Right lobe of liver (tissue), 6 donors: ENCODE results near the gene PCDHGA5. TPM values are rescaled to one million over a fixed set of nuclear protein-coding genes. Genes with fewer than 3 reads are reported as not detected.
A peak's percentile ranks its signal among the peaks of the same experiment; 100 is the strongest.
"Not testable (repeated sequence)": the region's sequence is repeated elsewhere in the genome, so short reads cannot be mapped to it uniquely, and the experiment has no call there.

ENCODE experiments used
- ATAC-seq, 4 donors: fragments of 200-7000 bp; cut with Tn5 transposase; one replicate each; pipeline ENCODE4 v1.9.1; 2020; ENCODE audit warnings: mild to moderate bottlenecking in 4 of 4, moderate library complexity in 4 of 4
- DNase-seq, 3 donors: peaks; one replicate each; pipeline ENCODE4 v3.0.0-alpha.2; 2020
- H3K27ac ChIP-seq, 3 donors: fragments of 200-600 bp; one replicate each; pipeline ENCODE4 v1.8.0; 2022
- H3K27me3 ChIP-seq, 2 donors: fragments of 200-600 bp; one replicate each; pipeline ENCODE4 v1.8.0; 2022
- H3K36me3 ChIP-seq, 4 donors: fragments of 200-600 bp; sonication (generic) in 1 of 4; one replicate each; pipeline versions ENCODE4 v1.5.1 to v1.8.0; 2017 to 2022; ENCODE audit warnings: control low read depth in 1 of 4
- H3K4me1 ChIP-seq, 4 donors: fragments of 200-600 bp; sonication (generic) in 1 of 4; one replicate each; pipeline versions ENCODE4 v1.5.1 to v1.8.0; 2017 to 2022; ENCODE audit warnings: control low read depth in 1 of 4
- H3K4me3 ChIP-seq, 3 donors: fragments of 200-600 bp; one replicate each; pipeline ENCODE4 v1.8.0; 2022
- H3K9me3 ChIP-seq, 4 donors: fragments of 200-600 bp; sonication (generic) in 1 of 4; one replicate each; pipeline versions ENCODE4 v1.5.1 to v1.8.0; 2017 to 2022; ENCODE audit warnings: control low read depth in 1 of 4
- CTCF ChIP-seq, 4 donors: fragments of 200-600 bp in 3 of 4; fragments of 450-650 bp in 1 of 4; IDR thresholded peaks; one replicate each; pipeline versions ENCODE4 v1.5.1 to v1.8.0; 2016 to 2022; ENCODE audit warnings: antibody characterized with exemption in 4 of 4, mild to moderate bottlenecking in 2 of 4
- POLR2A ChIP-seq: fragments of 450-650 bp; IDR thresholded peaks from one replicate; pipeline ENCODE4 v1.6.1; 2017; ENCODE audit warnings: antibody characterized with exemption, mild to moderate bottlenecking
- WGBS: methylation state at CpG from one replicate; pipeline ENCODE4 v1.1.6; 2018; ENCODE audit warnings: low coverage, low lambda C conversion rate; ENCODE audit not compliant: insufficient coverage; ENCODE audit errors: missing lambda C conversion rate; 5-methylcytosine and 5-hydroxymethylcytosine counted together
- intact Hi-C, 2 donors: fragments of 100-400 bp; cut with DNase I; formaldehyde crosslinking; loops; one replicate each; pipeline versions ENCODE4 v1.11.2 to v1.14.1; 2022
- total RNA-seq, 6 experiments: library from RNA; depleted of rRNA in 2 of 6; stranded (reverse); fragments of >200 nt in 2 of 6; fragmentation: NEBNext Ultra II Directional in 3 of 6; extraction: Animal tissue kit (Norgen Biotek cat#: 25700) in 3 of 6; gene quantifications; one replicate each; pipeline versions ENCODE4 v1.1.0 to v1.2.4, GENCODE V29; 2016 to 2023
- donor health status: DM: no; HTN: yes; CAD: no.
- donor health status: DM: no; HTN: no; CAD: no.
- donor health status: DM: no; HTN: no; CAD: no.
- donor health status: DM: no; HTN: yes; CAD: no.
- donor health status: DM: no; HTN: yes; CAD: no.

Gene PCDHGA5
- total RNA-seq, 6 experiments from 2014 or later, result 0.32 to 1.2 (median 0.57) TPM

- ATAC-seq (peak in 1 of 4 donors; percentile 25), DNase-seq (no peak)
- Histone ChIP-seq H3K36me3 (no peaks in the 10 kb centered on the region), H3K27me3 (no peaks in the 10 kb centered on the region), H3K4me1 (no peaks in the 10 kb centered on the region), H3K4me3 (peak within 1 kb of the TSS in 1 of 3 donors; percentile 16), H3K9me3 (peaks cover 0 to 10% (median 2%) of the 10 kb centered on the region in 4 donors), H3K27ac (no peak within 1 kb of the TSS)
- WGBS, result 11% methylated on average over 9 of the region's 27 CpGs
- intact Hi-C loops, result no loop called here
- no peak for TF ChIP-seq POLR2A
- peak; percentile 4 to 31 (median 26) for TF ChIP-seq CTCF (IDR thresholded peaks at IDR 0.05)
These were observed 9.8 kb downstream of the PCDHGA5 start, which contains the start of gene PCDHGA6 for GRCh38 chr5:141373673-141374317. PCDHGA6 (plus strand) TSS chr5:141373891; CDS start chr5:141374084, 193 bp downstream.

GRCh38 chr5:141374627-141375026 lies 10.7 kb downstream of the PCDHGA5 start:
- Histone ChIP-seq H3K9me3 (peaks cover 0 to 10% (median 2%) of the 10 kb centered on the region in 4 donors), H3K36me3 (no peaks in the 10 kb centered on the region), H3K4me1 (no peaks in the 10 kb centered on the region), H3K27ac (no peak overlapping the region), H3K27me3 (no peaks in the 10 kb centered on the region), H3K4me3 (no peak overlapping the region)
- TF ChIP-seq CTCF (IDR thresholded peaks at IDR 0.05) (no peak), POLR2A (no peak)
- no peak for ATAC-seq
- intact Hi-C loops, result no loop called here
- no peak for DNase-seq
- 64% methylated on average over 10 of the region's 14 CpGs for WGBS

- H3K4me1 ChIP-seq, H3K27me3 ChIP-seq, ATAC-seq, H3K27ac ChIP-seq, H3K36me3 ChIP-seq, H3K4me3 ChIP-seq, intact Hi-C loops, DNase-seq: not testable (repeated sequence)
- H3K9me3 ChIP-seq, result peaks cover 0 to 10% (median 2%) of the 10 kb centered on the region in 4 donors
- WGBS, result 38% methylated on average over 11 of the region's 48 CpGs
These were observed 11.6 kb downstream of the PCDHGA5 start for GRCh38 chr5:141375444-141376155.

GRCh38 chr5:141382469-141383294 lies 18.7 kb downstream of the PCDHGA5 start, which contains the start of gene PCDHGA7:
PCDHGA7 (plus strand) TSS chr5:141382742; CDS start chr5:141382900, 158 bp downstream.
- ATAC-seq, result peak in 1 of 4 donors; percentile 53

More at GRCh38 chr5:141382469-141383294, 18.7 kb downstream of the PCDHGA5 start, which contains the start of gene PCDHGA7:
- no peaks in the 10 kb centered on the region for H3K36me3 ChIP-seq
- H3K27me3 ChIP-seq, result no peaks in the 10 kb centered on the region
- peaks cover 0 to 4% (median 0%) of the 10 kb centered on the region in 4 donors for H3K9me3 ChIP-seq
- H3K27ac ChIP-seq, result no peak within 1 kb of the TSS
- peak within 1 kb of the TSS in 2 of 3 donors; percentile 3 to 14 for H3K4me3 ChIP-seq
- 15% methylated on average over 21 of the region's 37 CpGs for WGBS
- DNase-seq, result no peak
- no peaks in the 10 kb centered on the region for H3K4me1 ChIP-seq
- intact Hi-C loops, result no loop called here
- TF ChIP-seq CTCF (IDR thresholded peaks at IDR 0.05) (peak in 3 of 4 donors; percentile 5 to 15 (median 9)), POLR2A (no peak)
